ENCODE results near the gene TPM1.

GRCh38 chr15:63046917-63047760, 4.6 kb downstream of the TPM1 start:
- TF ChIP-seq CTCF (IDR thresholded peaks at IDR 0.05) (no peak), POLR2AphosphoS5 (IDR thresholded peaks at IDR 0.05; ENCODE audit: low read depth, low read length) (no peak; the same call in 1 of the 2 replicates)

Data from Panc1 (cell line).